AG04450 (cell line): ENCODE measurements around the gene SLC15A5. TPM values are rescaled to one million over a fixed set of nuclear protein-coding genes. Genes with fewer than 3 reads are reported as not detected.

ENCODE experiments used
- CTCF ChIA-PET: fragments of 300-600, 350-600 bp; formaldehyde crosslinking; extraction: SDS; loops from one replicate; lab custom pipeline; 2022; ENCODE audit warnings: antibody characterized with exemption, inconsistent platforms; lab: Charles Lee
- POLR2A ChIA-PET: fragments of 350-600 bp; formaldehyde crosslinking; extraction: SDS; loops from one replicate; lab custom pipeline; 2021; ENCODE audit warnings: antibody characterized with exemption, inconsistent platforms; lab: Yijun Ruan, JAX
- DNase-seq: peaks from one replicate; pipeline ENCODE4 v3.0.0-alpha.2; 2011; ENCODE audit warnings: low read depth, low spot score
- H3K27ac ChIP-seq: one replicate; pipeline ENCODE4 v1.5.1; 2012; ENCODE audit warnings: low read depth, low read length, control low read depth
- H3K27me3 ChIP-seq: one replicate; pipeline ENCODE4 v1.6.0; 2012; ENCODE audit warnings: low read length; ENCODE audit not compliant: control insufficient read depth, insufficient read depth
- H3K4me3 ChIP-seq: 2 replicates; pipeline ENCODE4 v1.5.1; 2011; ENCODE audit warnings: mild to moderate bottlenecking, low read depth, low read length, control low read depth
- H3K9me3 ChIP-seq: 2 replicates; pipeline ENCODE4 v1.5.1; 2012; ENCODE audit warnings: low read length; ENCODE audit not compliant: control insufficient read depth, insufficient read depth
- CTCF ChIP-seq: IDR thresholded peaks from 2 replicates; pipeline ENCODE4 v1.5.1; 2011; ENCODE audit warnings: low read depth, low read length, control low read depth, inconsistent platforms
- polyA plus RNA-seq: library from polyadenylated mRNA; depleted of rRNA; stranded (reverse); fragments of >200 nt; gene quantifications from 2 replicates; pipeline ENCODE4 v1.2.3, GENCODE V29; 2011

The SLC15A5 gene
- polyA plus RNA-seq, 1 experiment, result 0.02 TPM

- no peak for DNase-seq
- ChIA-PET CTCF (interaction anchor here (0.6 to 0.8 kb wide), 2 partner anchors 125 to 474 kb away, joined by 3 read pairs; no protein-coding TSS in a partner anchor), POLR2A (no interaction called here)
- no peak for TF ChIP-seq CTCF
- H3K4me3 ChIP-seq, result no peak overlapping the region
- no peaks in the 10 kb centered on the region for H3K9me3 ChIP-seq
- no peaks in the 10 kb centered on the region for H3K27me3 ChIP-seq
- no peak overlapping the region for H3K27ac ChIP-seq
Measured at GRCh38 chr12:16291032-16291431, 13.5 kb upstream of the SLC15A5 start.

- H3K27ac ChIP-seq, result no peak overlapping the region
- H3K4me3 ChIP-seq, result no peak overlapping the region
- DNase-seq, result no peak
- no peaks in the 10 kb centered on the region for H3K9me3 ChIP-seq
- CTCF ChIA-PET, result no interaction called here
- POLR2A ChIA-PET, result no interaction called here
- H3K27me3 ChIP-seq, result no peaks in the 10 kb centered on the region
- no peak for TF ChIP-seq CTCF
Measured at GRCh38 chr12:16285586-16285985, 8.1 kb upstream of the SLC15A5 start.

GRCh38 chr12:16282978-16283377, 5.5 kb upstream of the SLC15A5 start:
- no peaks in the 10 kb centered on the region for H3K27me3 ChIP-seq
- no peak for DNase-seq
- TF ChIP-seq CTCF, result no peak
- no peak overlapping the region for H3K4me3 ChIP-seq
- no peaks in the 10 kb centered on the region for H3K9me3 ChIP-seq
- CTCF ChIA-PET, result no interaction called here
- POLR2A ChIA-PET, result no interaction called here
- no peak overlapping the region for H3K27ac ChIP-seq

GRCh38 chr12:16282081-16282480, 4.6 kb upstream of the SLC15A5 start:
- Histone ChIP-seq H3K27ac (no peak overlapping the region), H3K27me3 (no peaks in the 10 kb centered on the region), H3K9me3 (no peaks in the 10 kb centered on the region), H3K4me3 (no peak overlapping the region)
- ChIA-PET POLR2A (no interaction called here), CTCF (no interaction called here)
- DNase-seq, result no peak
- TF ChIP-seq CTCF, result no peak

- no peak for DNase-seq
- Histone ChIP-seq H3K9me3 (no peaks in the 10 kb centered on the region), H3K4me3 (no peak overlapping the region), H3K27me3 (no peaks in the 10 kb centered on the region), H3K27ac (no peak overlapping the region)
- TF ChIP-seq CTCF, result no peak
- ChIA-PET POLR2A (no interaction called here), CTCF (no interaction called here)
Measured at GRCh38 chr12:16281157-16281556, 3.7 kb upstream of the SLC15A5 start.
